T-helper 22 cell (primary cell): ENCODE results near the gene FCER1G.
A peak's percentile ranks its signal among the peaks of the same experiment; 100 is the strongest.

Experiments
- DNase-seq: peaks from one replicate; pipeline ENCODE4 v3.0.0-alpha.2; 2020; ENCODE audit warnings: low read depth

FCER1G gene

DNA sequence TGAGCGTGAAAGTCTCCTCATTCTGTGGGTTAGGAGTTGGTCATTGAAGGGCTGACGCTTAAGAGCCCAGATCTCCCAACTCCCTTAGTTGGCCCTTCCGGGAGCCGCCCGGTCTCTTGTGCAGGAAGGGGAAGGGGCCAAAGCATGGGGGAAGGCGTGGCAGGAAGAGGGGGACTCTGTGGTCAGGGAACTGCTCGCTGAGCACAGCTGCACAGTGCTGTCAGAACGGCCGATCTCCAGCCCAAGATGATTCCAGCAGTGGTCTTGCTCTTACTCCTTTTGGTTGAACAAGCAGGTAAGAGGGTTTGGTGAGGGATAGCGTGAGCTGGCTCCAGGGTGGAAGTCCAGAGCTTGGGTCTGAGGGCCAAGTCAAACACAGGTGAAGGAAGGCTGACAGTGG lies at the start of gene FCER1G:
FCER1G (plus strand) TSS at position 220 of the 400 bp plus-strand sequence; CDS start at position 247, 27 bp downstream.
- no peak for DNase-seq

DNA sequence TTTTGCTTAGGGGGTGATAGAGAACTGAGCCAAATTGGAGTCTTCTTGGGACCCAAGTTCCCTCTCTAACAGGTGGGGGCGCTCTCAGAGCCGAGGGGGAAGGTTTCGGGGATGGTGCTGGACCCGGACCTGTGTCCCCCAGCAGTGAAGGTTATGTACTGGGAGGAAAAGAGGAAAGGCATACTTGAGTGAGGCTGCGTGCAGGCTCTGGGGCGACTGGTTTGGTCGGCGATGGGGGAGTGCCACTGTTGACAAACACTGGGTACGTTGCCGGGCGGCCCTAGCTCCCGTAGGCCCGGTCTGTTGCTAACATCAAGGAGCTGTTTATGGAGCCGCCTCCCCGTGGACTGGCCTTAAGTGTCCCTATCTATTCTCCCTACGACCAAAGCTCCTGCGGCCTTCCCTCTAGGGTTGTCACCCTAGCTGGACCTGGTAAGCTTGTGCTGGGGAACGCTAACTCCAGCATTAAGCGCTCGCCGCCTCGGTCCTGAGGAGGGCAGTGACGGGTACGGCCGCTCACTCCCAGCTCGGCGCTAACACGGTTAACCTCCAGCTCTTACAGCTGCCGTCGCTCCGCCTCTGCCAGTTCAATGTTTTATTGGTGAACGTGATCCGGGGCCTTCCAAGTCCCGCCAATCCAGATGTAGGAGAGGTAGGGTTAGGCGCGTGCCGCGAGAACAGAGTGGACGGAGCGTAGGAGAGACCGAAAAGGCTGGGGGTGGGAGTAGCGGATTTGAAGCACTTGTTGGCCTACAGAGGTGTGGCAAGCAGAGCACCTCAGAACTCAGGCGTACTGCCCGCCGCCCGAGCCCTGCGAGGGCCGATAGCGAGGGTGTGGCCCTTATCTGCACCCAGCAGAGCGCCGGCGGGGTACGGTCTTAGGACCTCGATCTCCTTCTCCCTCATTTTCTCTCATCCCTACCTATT lies 49.1 kb upstream of the FCER1G start, which contains the start of gene PPOX:
PPOX (plus strand) TSS at position 685 of the 927 bp plus-strand sequence. CDS start 422 bp downstream, outside the sequence.
- peak; percentile 92 for DNase-seq

DNA sequence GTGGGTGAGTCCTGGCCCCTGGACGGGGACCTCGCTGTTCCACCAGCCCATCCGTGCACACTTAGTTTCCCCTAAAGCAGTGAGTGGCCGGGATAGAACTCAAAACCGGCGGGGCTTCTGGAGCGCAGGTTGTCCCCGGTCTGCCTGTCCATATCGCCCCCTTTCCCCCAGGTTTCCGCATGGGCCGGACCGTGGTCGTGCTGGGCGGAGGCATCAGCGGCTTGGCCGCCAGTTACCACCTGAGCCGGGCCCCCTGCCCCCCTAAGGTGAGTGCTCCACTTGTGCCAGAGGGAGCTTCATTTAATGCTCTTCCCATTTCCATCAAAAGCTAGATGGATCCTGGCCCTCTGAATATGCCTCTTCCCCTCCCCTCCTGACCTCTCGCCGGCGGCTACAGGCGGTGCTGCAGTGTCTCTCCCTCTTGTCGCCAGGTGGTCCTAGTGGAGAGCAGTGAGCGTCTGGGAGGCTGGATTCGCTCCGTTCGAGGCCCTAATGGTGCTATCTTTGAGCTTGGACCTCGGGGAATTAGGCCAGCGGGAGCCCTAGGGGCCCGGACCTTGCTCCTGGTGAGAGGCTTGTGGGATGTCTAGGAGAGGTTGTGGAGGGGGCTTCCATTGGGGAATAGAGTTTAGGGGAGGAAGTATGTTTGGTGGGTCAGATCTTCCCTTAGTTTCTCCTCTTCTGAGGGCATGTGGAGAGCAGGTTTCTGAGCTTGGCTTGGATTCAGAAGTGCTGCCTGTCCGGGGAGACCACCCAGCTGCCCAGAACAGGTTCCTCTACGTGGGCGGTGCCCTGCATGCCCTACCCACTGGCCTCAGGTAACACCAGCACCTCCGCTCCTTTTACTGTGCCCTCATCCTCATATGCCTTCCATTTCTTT lies 48.2 kb upstream of the FCER1G start:
- no peak for DNase-seq

DNA sequence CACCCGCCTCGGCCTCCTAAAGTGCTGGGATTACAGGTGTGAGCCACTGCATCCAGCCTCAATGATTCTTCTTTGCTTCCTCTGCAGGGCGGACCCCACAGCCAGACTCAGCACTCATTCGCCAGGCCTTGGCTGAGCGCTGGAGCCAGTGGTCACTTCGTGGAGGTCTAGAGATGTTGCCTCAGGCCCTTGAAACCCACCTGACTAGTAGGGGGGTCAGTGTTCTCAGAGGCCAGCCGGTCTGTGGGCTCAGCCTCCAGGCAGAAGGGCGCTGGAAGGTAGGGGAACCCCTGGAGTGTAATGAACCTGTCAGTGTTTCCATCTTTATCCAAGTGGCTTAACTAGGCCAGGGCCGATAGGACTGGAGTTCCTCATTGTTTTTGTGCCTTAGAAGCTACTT lies 46.2 kb upstream of the FCER1G start:
- no peak for DNase-seq

DNA sequence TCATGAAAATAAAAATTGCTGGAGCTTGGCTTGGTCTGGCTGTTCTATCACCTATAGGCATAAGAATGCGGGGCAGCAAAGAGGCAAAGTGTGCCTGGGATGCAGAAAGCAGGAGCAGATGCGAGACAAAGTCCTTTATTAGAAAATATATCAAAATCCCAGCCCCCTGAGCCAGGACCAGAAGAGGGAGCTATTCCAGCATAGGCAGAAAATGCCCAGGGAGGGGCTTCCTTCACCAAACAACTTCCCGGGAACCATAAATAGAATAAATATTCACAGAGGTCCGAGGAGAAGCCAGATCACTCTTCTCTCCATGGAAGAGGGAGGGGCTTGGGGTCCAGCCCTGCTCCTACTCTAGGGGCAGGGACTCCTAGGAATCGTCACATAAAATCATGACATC lies 43.9 kb upstream of the FCER1G start:
- DNase-seq = no peak

DNA sequence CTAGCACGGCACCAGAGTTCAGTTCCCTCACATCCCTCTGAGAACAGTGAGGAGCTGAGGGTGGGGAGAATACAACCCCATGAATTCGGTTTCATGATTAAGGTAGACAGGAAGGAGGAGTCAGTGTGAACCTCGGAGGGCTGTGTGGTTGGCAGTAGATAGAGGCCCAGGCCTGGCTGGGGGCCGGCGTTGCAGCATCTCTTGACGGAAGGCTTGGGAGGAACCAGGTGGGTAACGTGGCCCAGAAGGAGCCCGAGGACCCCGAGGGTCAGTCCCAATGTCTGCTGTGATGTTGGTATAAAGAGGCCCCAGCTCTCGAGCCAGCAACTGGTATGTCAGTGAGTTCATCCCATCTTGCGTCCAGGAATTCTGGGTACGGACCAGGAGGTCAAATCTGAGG lies 43.4 kb upstream of the FCER1G start:
- no peak for DNase-seq

DNA sequence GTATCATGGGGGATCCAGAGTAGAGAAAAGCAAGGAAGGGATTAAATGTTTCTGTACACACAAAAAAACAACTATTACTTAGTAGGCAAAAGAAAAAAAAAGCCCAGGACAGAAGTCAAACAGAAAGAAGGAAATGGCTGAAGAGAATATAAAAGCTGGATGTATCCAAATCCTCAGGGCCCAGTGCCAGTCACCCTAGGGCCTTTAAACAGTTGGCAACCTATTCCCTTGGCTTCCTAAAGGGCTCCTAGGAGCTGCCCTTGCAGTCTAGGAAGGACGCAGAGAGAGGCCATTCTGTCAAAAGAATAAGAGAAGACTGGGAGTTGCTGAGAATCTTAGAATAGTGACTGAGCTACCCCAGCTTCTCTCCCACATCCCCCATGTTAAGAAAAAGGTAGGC lies 42.7 kb upstream of the FCER1G start:
- no peak for DNase-seq

DNA sequence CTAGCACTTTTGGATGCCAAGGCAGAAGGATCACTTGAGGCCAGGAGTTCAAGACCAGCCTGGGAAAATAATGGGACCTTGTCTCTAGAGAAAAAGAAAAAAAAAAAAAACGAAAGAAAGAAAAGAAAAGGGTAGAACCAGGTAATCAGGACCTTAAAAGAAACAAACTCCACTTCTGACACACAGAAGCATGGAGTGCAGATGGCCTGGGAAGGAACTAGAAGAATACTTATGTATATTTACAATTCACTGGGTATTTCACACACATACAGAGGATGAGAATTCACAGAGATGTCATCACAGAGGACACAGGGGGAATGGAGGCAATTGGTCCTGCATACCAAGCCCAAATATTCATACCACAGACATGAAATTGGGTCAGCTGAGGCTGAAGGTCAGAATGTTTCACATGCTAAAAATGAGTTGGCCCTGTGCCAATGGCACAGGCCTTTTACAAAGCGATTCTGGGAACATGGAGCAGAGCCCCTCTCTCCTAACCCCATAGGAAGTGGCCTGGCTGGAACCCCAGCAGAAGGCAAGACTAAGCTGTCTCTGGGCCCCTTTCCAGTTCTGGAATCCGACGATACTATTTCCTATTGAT lies 42.2 kb upstream of the FCER1G start:
- DNase-seq = no peak

DNA sequence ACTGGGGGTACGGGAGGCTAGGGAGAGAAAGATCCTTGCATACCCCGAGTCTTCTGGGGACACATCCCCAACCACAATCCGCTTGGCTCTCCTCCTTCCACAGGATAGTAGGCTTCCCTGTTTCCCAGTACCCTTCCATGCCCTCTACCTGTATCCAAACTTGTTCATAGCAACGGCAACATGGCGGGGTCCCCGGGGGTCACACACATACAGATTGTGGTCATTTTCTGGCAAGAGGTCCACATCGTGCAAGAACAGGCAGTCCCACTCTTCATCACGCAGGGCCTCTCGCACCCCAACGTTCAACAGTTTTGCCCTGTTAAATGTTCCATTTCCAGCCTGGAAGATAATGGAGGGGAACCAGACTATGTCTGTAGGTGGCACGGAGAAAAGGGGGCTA lies 41.4 kb upstream of the FCER1G start:
- no peak for DNase-seq

DNA sequence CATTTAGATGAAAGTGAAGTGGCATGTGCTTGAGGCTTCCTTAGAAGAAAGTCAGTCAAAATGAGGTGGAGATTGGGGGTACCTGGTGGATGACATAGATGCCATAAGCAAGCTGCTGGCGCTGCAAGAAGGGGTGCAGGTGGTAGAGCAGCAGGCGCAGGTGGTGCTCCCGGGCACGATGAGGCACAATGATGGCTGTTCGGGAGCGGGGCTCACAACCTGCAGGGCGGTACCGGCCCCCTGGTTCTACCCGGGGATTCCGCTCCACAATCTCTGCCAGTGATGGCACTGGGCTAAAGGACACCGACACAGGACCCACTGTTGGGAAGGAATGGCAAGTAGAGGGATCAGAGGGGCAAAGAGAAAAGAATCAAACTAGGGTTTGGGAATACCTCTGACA lies 40.2 kb upstream of the FCER1G start:
- DNase-seq = no peak

DNA sequence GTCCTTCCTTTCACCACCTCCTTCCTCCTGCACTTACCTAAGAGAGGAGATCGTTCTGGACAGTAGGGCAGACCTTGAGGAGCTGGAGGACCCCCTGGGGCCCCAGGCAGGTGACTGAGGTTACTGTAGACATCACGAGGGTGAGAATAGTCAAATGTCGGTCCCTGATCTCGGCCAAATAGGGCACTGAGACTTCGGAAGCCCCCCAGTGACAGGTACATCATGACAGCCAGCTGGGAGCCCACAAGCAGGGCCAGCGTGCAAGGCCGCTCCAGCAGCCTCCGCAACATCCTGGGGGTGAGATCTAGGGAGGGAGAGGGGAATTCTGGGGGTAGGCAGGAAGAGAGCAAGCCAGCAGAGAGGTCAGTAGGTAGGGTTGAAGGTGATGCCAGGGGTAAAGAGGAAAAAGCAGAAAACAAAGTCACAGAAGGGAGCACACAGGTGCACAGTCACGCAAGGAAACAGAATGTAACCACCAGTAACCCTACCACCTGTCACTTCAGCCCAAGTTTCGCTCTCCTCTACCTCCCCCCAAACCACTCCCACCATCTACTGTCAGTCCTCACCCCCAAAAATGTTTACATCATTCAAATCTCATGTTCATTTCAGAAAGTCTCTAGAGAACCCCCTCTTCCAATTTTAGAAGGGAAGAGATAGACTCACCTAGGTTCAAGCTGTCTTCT lies 39.2 kb upstream of the FCER1G start:
- no peak for DNase-seq

DNA sequence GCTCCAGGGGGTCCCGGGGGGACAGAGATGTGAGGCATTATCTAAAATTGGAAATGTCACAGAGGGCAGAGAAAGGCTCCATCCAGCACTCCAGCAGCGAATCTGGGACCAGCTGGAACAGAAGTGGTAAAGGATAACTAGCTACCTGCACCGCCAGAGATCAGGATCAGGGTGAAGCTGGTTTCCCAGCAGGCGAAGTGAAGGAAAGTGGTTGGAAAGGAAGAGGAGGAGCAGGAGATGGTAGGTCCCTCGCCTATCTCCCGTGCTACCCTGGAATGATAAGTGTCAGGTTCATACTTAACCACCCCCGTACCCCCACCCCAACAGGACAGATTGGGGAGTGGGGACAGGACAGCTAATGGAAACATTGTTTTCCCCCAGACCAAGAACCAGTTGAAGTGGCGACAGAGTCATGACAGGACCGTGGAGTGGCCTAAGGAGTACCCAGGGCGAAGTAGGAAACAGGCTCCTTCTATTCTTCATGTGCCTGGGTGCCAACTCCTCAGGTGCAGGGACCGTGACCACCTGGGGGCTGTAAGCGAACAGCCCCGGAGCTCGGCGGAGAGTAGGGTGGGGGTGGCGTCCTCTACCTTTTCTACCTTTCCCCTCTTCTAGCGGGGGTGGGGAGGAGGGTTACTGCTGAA lies 38.5 kb upstream of the FCER1G start:
- DNase-seq = no peak

DNA sequence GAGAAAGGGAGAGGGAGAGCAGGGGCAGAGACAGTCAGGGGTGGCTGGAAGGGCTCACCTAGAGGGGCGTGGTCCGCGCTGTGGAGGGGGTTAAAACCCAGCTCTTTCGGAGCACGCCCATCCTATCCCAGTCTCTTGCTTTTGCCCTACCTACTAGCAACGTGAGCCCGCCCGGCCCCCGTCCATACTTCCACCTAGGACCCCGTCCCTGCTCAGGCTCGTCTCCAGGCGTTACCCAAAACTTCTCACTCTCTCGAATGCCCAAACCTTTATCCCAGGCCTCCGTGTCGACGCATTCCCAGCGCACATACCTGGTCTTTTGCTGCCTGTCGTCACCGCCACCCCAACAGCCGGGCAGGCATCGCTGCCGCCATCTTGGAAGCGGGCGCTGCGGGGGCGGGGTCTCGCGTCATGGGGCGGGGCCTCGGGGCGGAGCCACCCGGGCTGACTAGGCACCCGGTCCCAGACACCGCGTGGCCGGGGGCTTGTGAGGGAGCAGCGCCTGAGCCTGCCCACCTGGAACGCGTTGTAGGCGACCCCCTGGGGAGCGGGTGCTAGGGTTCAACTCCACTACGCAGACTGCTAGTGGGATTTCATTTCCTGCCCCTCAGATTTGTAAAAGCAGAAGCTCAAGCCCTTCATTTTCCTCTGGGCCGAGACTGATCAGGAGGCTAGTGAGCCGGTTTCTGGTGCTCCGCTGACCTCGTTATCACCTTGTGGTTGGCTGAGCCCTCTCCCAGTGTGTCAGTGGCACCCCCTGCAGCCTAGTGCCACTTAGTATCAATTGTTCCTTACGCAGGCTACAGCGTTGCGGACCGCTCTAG lies 37.8 kb upstream of the FCER1G start, which contains the start of gene B4GALT3:
B4GALT3 (minus strand) TSS at position 396 of the 824 bp plus-strand sequence. CDS start 1,447 bp downstream, outside the sequence.
- peak; percentile 75 for DNase-seq

DNA sequence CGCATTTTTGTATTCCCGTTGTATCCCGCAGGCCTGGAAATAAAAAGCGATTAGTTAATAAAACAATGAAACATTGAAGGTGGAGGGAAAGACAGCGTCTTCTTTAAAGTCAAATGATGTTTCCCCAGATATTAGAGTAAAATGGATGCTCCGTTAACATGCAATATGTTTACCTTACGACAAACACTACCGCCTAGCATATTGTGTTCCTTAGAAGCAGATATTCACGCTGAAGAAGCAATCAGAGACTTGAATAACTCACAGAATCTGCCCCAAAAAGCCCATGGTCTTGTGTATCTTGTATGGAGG lies 37.2 kb upstream of the FCER1G start:
- DNase-seq = no peak

DNA sequence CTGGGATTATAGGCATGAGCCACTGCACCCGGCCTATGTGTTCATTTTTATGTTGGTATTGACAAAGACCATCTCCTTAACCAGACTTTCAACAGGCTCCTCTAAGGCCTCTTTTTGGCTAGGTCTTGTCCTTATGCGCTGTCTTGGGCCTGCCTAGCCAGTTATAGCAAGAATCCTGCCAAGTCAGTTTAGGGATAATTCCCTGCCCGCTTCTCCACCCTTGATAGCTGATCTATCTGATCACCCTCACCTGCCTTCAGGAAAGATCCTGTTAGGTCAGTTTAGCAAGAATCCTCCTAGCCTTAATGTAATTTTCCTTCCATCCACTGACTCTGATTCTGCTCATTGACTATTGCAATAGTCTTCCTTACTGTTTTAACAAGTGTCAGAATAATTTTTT lies 35.4 kb upstream of the FCER1G start:
- no peak for DNase-seq

DNA sequence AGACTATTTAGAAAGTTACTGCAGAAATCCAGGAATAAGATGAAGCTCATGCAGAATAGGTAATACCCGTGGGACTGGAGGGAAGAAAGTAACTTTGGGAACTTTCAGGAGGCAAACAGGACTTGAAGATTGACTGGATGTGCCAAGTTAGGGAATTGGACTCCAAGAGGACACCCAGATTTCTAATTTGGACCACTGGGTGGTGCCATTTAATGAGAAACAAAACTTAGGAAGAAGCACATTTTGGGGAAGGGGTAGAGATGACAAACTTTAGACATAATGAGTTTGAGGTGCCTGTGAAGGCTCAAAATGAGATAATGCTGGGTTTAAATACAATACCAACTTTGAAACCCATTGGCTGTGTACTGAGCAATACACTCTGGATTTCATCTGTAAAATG lies 34.5 kb upstream of the FCER1G start:
- no peak for DNase-seq

DNA sequence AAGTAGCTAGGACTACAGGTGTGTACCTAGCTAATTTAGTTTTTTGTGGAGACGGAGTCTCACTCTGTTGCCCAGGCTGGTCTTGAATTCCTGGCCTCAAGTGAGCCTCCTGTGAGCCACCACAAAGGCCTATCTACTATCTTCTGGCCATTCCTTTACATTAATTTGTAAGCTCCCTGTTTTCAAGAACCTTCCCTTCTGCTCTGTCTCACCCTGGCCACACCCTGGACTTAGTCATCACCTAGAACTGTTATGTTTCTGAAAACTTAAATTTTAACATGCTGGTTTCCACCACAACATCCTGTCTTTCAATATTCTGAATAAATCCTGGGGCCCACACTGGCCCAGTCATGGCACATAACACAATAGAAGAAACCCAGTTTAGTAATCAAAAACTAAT lies 32.9 kb upstream of the FCER1G start:
- peak; percentile 25 for DNase-seq

DNA sequence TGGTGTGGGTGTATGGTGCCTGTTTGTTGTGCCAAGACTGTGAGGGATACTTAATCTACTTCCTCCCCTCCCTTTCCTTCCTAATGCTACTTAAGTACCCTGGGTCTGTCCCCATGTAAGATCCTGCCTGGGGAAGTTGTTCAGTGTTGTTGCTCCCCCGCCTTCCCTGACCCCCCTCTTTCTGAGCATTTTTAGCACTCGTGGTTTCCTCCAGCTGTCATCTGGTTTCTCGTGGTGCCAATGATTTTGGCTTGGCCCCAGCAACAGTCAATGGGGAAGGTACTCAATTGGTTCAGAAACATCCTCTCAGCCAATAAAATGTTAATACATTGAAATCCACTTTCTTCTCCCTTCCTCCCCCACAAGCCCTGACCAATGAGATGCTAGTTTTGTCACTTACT lies 29.8 kb upstream of the FCER1G start:
- DNase-seq = peak; percentile 67

DNA sequence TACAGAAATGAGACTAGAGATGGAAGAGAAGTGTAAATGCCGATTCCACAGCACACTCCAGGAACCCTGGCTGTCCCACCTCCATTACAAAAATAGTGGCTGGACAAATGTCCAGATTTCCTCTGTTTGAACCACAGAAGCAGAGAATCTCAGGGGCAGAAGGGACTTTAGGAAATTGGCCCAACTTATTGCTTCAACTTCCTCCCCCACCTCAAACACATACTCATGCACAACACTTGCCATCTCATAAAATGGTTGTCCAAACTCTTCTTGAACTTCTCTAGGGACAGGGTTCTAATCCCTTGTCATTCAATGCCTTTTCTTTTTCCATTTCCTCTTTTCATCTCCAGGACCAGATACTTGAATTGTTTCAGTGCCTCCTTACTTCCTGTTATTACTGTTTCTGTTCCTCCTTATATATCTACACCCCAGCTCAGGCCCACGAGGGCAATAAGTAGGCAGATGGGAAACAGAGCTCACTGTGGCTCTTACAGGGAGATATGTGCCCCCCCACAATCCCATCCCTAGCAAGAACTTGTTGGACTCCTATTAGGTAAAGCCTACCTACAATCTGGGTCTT lies 29.3 kb upstream of the FCER1G start:
- no peak for DNase-seq

DNA sequence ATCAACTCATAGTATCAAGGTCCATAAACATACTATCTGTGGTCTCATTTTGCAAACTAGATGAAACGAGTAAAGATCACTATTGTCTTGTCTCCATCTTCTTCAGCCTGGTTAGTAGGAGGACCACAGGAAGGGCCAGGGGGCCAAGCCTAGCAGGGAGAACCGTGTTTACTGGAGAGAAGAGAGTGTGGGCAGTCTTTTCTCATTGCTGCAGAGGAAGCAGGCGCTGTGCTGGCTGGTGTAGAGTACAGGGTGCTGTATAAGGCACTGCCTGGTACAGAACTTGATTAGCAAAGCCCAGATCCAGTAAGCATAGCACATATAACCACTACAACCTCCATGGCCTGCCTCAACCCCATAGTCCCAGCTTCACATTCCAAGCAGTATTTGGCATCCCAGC lies 27.8 kb upstream of the FCER1G start:
- DNase-seq = no peak
